Measurements from ENCODE around the gene DERL3. TPM values are rescaled to one million over a fixed set of nuclear protein-coding genes. Genes with fewer than 3 reads are reported as not detected.

The DERL3 gene
- total RNA-seq, 1 experiment from 2014 or later, result 21.7 TPM

DNA sequence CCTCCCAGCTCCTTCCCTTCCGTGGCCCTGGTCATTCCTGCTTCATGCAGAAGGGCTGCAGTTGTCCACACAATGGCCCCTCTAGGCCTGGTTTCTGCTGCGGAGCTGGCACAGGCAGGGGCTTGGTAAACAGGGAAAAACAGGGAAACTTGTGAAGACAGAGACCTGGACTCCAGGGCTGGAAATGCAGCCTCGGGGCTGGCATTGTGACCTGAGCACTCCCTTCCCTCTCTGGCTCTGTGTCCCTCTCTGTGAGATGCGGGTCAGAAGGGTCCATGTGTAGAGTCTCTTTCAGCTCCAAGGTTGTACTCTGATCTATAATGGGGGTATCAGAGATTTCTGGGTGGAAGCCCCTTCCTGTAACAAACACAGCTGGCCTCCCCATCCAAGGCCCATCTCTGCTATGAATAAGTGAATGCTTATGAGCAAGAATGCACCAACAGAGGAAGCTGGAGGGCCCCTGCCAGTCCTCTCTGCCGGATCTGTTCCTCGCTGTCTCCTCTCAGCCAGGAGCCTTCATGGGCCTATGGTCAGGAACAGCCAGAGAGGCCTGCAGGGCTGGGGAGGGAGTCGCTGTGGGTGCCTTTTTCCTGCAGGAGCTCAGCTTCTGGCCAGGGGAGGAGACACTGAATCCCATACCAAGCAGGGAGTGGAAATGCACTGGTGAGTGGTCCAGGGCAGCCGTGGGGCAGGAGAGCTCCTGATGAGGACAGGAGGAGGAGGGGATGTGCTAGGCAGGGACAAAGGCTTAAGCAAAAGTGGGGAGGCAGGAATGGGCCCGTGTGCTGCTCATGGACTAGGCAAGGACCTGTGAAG, 6.7 kb upstream of the DERL3 start:
- peak; percentile 37 for DNase-seq
- Histone ChIP-seq H3K36me3 (ENCODE audit: insufficient read depth, low read length) (no peaks in the 10 kb centered on the region), H3K4me2 (ENCODE audit: low read depth, low read length, poor library complexity, severe bottlenecking) (no peak overlapping the region), H3K27ac (ENCODE audit: low read length) (no peak overlapping the region), H3K4me3 (ENCODE audit: low read length) (no peak overlapping the region), H3K9me3 (ENCODE audit: low read length) (no peaks in the 10 kb centered on the region), H3K79me2 (ENCODE audit: low read length) (no peaks in the 10 kb centered on the region), H3K9me2 (replicated peaks; ENCODE audit: insufficient read depth, low read length) (no peaks in the 10 kb centered on the region), H3K4me1 (ENCODE audit: low read length) (peaks cover 67% of the 10 kb centered on the region), H3K27me3 (ENCODE audit: low read length) (no peaks in the 10 kb centered on the region), H4K20me1 (ENCODE audit: insufficient read depth, low read depth, low read length) (no peaks in the 10 kb centered on the region), H3K9ac (ENCODE audit: low read length) (no peak overlapping the region), H2AFZ (ENCODE audit: low read length) (no peak overlapping the region)

DNA sequence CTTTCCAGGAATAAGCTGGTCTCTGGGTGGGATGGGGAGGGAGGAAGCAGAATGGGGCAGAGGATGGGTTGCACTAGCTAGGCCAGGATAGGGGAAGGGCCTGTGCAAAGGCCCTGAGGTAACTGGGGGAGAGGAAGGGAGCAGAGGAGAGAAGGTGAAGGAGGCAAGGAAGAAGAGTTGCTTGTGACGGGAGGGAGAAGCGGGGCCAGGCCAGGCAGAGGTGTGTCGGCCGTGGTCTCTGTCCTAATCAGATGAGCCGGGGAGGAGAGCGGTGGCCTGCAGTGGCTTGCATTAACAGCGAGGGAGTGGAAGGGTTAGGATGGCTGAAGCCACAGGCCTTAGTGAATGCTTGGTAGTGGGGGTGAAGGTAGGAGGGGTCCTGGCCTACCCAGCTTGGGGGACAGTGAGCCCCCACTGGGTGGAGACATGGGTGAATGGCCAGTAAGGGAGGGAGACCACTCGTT, 6.0 kb upstream of the DERL3 start:
- peak overlapping the region; percentile 35 for H3K4me2 ChIP-seq (ENCODE audit: low read depth, low read length, poor library complexity, severe bottlenecking)
- no peaks in the 10 kb centered on the region for H3K79me2 ChIP-seq (ENCODE audit: low read length)
- no peak for DNase-seq
- H2AFZ ChIP-seq (ENCODE audit: low read length), result no peak overlapping the region
- peaks cover 61% of the 10 kb centered on the region for H3K4me1 ChIP-seq (ENCODE audit: low read length)
- H3K27me3 ChIP-seq (ENCODE audit: low read length), result no peaks in the 10 kb centered on the region
- H4K20me1 ChIP-seq (ENCODE audit: insufficient read depth, low read depth, low read length), result no peaks in the 10 kb centered on the region
- no peaks in the 10 kb centered on the region for H3K36me3 ChIP-seq (ENCODE audit: insufficient read depth, low read length)
- H3K4me3 ChIP-seq (ENCODE audit: low read length), result no peak overlapping the region
- peak overlapping the region; percentile 22; the same call in 1 of the 2 replicates for H3K9ac ChIP-seq (ENCODE audit: low read length)
- no peaks in the 10 kb centered on the region for H3K9me3 ChIP-seq (ENCODE audit: low read length)
- no peak overlapping the region for H3K27ac ChIP-seq (ENCODE audit: low read length)
- no peaks in the 10 kb centered on the region for H3K9me2 ChIP-seq (replicated peaks; ENCODE audit: insufficient read depth, low read length)

DNA sequence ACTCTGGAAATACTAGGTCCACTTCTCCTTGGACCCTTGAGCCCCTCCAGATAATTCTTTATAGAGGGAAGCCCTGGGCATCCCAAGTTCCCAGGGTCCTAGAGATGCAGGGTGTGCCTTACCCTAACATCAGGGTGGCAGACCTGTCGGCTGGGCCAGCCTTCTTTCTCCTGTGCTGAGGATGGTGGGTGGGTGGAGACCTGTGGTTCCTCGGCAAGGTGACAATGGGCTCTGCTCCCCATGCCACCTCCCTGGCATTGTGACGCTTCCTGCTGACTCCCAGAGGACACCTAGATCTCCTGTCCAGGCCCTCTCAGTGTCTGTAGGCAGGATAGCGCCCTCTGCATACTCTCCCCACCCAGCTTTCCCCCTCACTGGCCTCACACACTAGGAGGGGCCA, 3.8 kb upstream of the DERL3 start:
- peaks cover 56% of the 10 kb centered on the region for H3K4me1 ChIP-seq (ENCODE audit: low read length)
- H3K27ac ChIP-seq (ENCODE audit: low read length), result no peak overlapping the region
- no peaks in the 10 kb centered on the region for H3K27me3 ChIP-seq (ENCODE audit: low read length)
- H3K36me3 ChIP-seq (ENCODE audit: insufficient read depth, low read length), result peaks cover 7% of the 10 kb centered on the region; the same call in 1 of the 2 replicates
- no peaks in the 10 kb centered on the region for H3K9me3 ChIP-seq (ENCODE audit: low read length)
- no peak overlapping the region for H3K4me3 ChIP-seq (ENCODE audit: low read length)
- no peak overlapping the region for H3K9ac ChIP-seq (ENCODE audit: low read length)
- DNase-seq, result no peak
- no peak overlapping the region for H2AFZ ChIP-seq (ENCODE audit: low read length)
- no peaks in the 10 kb centered on the region for H4K20me1 ChIP-seq (ENCODE audit: insufficient read depth, low read depth, low read length)
- no peaks in the 10 kb centered on the region for H3K9me2 ChIP-seq (replicated peaks; ENCODE audit: insufficient read depth, low read length)
- H3K79me2 ChIP-seq (ENCODE audit: low read length), result no peaks in the 10 kb centered on the region
- H3K4me2 ChIP-seq (ENCODE audit: low read depth, low read length, poor library complexity, severe bottlenecking), result no peak overlapping the region

DNA sequence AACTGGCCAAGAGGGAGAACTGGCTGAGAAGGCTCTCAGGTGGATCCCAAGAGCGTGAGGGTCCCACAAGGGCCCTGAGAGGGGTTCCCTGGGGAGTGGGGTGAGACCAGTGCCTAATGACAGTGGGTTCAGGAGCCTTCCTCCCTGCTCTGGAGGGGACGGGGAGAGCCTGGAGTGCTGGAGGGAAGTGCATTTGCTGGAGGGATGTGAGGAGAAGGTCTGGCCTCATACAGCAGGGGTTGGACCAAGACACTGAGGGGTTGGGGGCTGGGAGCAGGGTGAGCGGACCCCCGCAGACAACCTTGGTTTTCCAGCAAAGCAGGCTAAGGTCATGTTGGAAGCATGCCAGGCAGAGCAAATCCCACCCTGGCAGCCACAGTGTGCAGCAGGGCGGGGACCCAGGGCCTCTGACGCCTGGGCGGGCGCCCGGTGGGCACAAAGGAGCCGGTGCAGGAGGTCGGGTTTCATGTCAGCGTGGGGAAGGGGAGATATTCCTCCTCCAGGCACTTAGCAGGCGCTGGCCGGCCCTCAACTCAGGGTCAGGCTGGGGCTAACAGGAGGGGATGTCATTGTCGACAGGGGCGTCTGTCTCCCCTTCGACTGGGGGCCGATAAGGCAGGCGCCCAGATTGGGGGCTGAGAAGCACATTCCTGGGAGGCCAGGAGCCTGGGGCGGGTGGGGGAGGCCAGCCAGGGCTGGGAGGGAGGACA, 3.1 kb upstream of the DERL3 start:
- Histone ChIP-seq H3K36me3 (ENCODE audit: insufficient read depth, low read length) (peaks cover 9% of the 10 kb centered on the region; the same call in 1 of the 2 replicates), H4K20me1 (ENCODE audit: insufficient read depth, low read depth, low read length) (no peaks in the 10 kb centered on the region), H2AFZ (ENCODE audit: low read length) (no peak overlapping the region), H3K9me3 (ENCODE audit: low read length) (no peaks in the 10 kb centered on the region), H3K4me2 (ENCODE audit: low read depth, low read length, poor library complexity, severe bottlenecking) (no peak overlapping the region), H3K27ac (ENCODE audit: low read length) (no peak overlapping the region), H3K9ac (ENCODE audit: low read length) (no peak overlapping the region; the same call in 1 of the 2 replicates), H3K79me2 (ENCODE audit: low read length) (no peaks in the 10 kb centered on the region), H3K27me3 (ENCODE audit: low read length) (no peaks in the 10 kb centered on the region), H3K4me1 (ENCODE audit: low read length) (peaks cover 56% of the 10 kb centered on the region), H3K9me2 (replicated peaks; ENCODE audit: insufficient read depth, low read length) (no peaks in the 10 kb centered on the region), H3K4me3 (ENCODE audit: low read length) (no peak overlapping the region)
- DNase-seq, result no peak

DNA sequence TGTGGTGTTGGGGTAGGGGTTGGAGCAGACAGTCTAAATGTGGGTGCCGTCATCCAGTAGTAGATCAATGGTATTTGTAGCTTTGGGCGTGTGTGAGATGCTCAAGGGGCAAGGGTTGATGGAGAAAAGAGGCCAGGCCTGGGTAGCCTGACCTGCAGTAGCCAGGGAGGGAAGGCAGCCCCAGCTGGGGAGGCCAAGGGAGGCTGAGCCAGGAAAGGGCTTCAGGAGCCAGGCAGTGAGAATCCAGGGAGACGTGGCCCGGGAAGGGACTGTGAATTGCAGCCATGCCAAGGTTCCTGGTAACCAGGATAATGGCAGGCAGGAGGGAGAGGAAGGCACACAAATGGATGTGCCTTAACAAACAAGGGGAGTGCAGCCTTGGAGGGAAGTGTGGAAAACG, 2.5 kb upstream of the DERL3 start:
- no peak overlapping the region for H3K4me2 ChIP-seq (ENCODE audit: low read depth, low read length, poor library complexity, severe bottlenecking)
- no peaks in the 10 kb centered on the region for H3K9me3 ChIP-seq (ENCODE audit: low read length)
- peaks cover 9% of the 10 kb centered on the region; the same call in 1 of the 2 replicates for H3K36me3 ChIP-seq (ENCODE audit: insufficient read depth, low read length)
- no peak overlapping the region for H2AFZ ChIP-seq (ENCODE audit: low read length)
- H3K9me2 ChIP-seq (replicated peaks; ENCODE audit: insufficient read depth, low read length), result no peaks in the 10 kb centered on the region
- DNase-seq, result no peak
- no peaks in the 10 kb centered on the region for H3K27me3 ChIP-seq (ENCODE audit: low read length)
- peaks cover 56% of the 10 kb centered on the region for H3K4me1 ChIP-seq (ENCODE audit: low read length)
- no peak overlapping the region for H3K27ac ChIP-seq (ENCODE audit: low read length)
- no peaks in the 10 kb centered on the region for H3K79me2 ChIP-seq (ENCODE audit: low read length)
- no peak overlapping the region for H3K4me3 ChIP-seq (ENCODE audit: low read length)
- H3K9ac ChIP-seq (ENCODE audit: low read length), result no peak overlapping the region; the same call in 1 of the 2 replicates
- no peaks in the 10 kb centered on the region for H4K20me1 ChIP-seq (ENCODE audit: insufficient read depth, low read depth, low read length)

DNA sequence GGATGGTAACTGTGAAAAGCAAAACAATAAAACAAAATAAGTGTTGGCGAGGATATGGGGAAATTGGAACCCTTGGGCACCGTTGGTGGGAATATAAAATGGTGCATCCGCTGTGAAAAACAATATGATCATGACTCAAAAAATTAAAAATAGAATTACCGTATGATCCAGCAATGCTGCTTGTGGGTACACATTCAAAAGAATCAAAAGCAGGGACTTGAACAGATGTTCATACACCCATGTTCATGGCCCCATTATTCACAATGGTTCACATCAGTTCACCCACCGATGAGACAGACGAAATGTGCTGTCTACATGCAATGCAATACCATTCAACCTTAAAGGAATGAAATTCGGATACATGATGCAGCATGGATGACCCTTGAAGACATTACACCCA, 1.2 kb upstream of the DERL3 start:
- peaks cover 9% of the 10 kb centered on the region; the same call in 1 of the 2 replicates for H3K36me3 ChIP-seq (ENCODE audit: insufficient read depth, low read length)
- H4K20me1 ChIP-seq (ENCODE audit: insufficient read depth, low read depth, low read length), result peaks cover 3% of the 10 kb centered on the region; the same call in 1 of the 2 replicates
- no peaks in the 10 kb centered on the region for H3K27me3 ChIP-seq (ENCODE audit: low read length)
- H3K4me2 ChIP-seq (ENCODE audit: low read depth, low read length, poor library complexity, severe bottlenecking), result no peak overlapping the region
- H3K9me2 ChIP-seq (replicated peaks; ENCODE audit: insufficient read depth, low read length), result no peaks in the 10 kb centered on the region
- H3K9me3 ChIP-seq (ENCODE audit: low read length), result no peaks in the 10 kb centered on the region
- no peak overlapping the region for H3K4me3 ChIP-seq (ENCODE audit: low read length)
- DNase-seq, result no peak
- H3K4me1 ChIP-seq (ENCODE audit: low read length), result peaks cover 56% of the 10 kb centered on the region
- no peak overlapping the region for H3K27ac ChIP-seq (ENCODE audit: low read length)
- H2AFZ ChIP-seq (ENCODE audit: low read length), result no peak overlapping the region
- no peaks in the 10 kb centered on the region for H3K79me2 ChIP-seq (ENCODE audit: low read length)
- H3K9ac ChIP-seq (ENCODE audit: low read length), result no peak overlapping the region

DNA sequence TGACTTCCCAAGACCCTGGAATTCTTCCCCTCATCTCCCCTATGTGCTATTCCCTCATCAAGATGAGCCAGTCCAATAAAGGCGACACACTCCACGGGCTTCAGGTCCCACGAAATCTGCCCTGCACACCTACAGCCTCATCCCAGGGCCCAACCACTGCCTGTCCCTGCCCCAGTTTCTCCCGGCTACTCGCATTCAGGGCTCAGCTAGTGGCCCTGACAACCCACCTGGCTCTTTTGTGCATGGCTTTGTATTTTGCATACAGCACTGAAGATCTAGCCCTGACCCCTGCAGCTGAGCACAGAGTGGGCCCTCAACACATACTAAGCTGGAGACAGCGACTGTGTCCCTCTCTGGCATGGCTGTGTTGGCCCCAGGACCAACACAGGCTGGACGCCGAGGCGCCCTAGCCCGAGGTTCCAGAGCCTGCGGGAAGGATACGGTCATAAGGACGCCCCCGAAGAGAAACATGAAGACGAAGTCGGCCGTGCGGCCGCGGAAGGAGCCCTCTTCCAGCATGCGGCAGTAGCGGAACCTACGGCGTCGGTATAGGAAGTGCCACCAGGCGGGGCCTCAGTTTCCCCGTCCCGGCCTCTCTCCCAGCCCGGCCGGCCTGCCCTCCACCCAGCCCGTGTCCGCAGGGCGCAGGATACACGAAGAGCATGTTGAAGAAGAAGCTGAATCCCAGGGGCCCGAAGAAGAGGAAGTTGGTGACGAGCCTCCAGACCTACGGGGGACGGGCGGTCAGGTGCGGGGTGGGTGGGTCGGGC, 710 bp downstream of the DERL3 start:
- Histone ChIP-seq H3K36me3 (ENCODE audit: insufficient read depth, low read length) (peaks cover 9% of the 10 kb centered on the region), H4K20me1 (ENCODE audit: insufficient read depth, low read depth, low read length) (peaks cover 8% of the 10 kb centered on the region; the same call in 1 of the 2 replicates), H3K9me2 (replicated peaks; ENCODE audit: insufficient read depth, low read length) (no peaks in the 10 kb centered on the region), H3K27ac (ENCODE audit: low read length) (peak overlapping the region; percentile 98), H3K9me3 (ENCODE audit: low read length) (no peaks in the 10 kb centered on the region), H3K4me1 (ENCODE audit: low read length) (peaks cover 63% of the 10 kb centered on the region), H3K9ac (ENCODE audit: low read length) (peak overlapping the region; percentile 76), H2AFZ (ENCODE audit: low read length) (no peak overlapping the region), H3K79me2 (ENCODE audit: low read length) (no peaks in the 10 kb centered on the region), H3K27me3 (ENCODE audit: low read length) (no peaks in the 10 kb centered on the region), H3K4me3 (ENCODE audit: low read length) (peak overlapping the region; percentile 62), H3K4me2 (ENCODE audit: low read depth, low read length, poor library complexity, severe bottlenecking) (peak overlapping the region; percentile 76)
- DNase-seq, result peak; percentile 95

All from Karpas-422 (cell line).